Upper lobe of right lung (tissue), 1 donor: ENCODE results near the gene LYZL2. TPM values are rescaled to one million over a fixed set of nuclear protein-coding genes. Genes with fewer than 3 reads are reported as not detected.
"Not testable (repeated sequence)": the region's sequence is repeated elsewhere in the genome, so short reads cannot be mapped to it uniquely, and the experiment has no call there.

Experiments
- ATAC-seq: fragments of 200-7000 bp; cut with Tn5 transposase; one replicate; pipeline ENCODE4 v1.9.1; 2020; ENCODE audit warnings: mild to moderate bottlenecking, moderate library complexity
- DNase-seq: peaks from one replicate; pipeline ENCODE4 v3.0.0-alpha.2; 2020
- H3K27ac ChIP-seq: fragments of 200-600 bp; one replicate; pipeline ENCODE4 v1.8.0; 2022
- H3K27me3 ChIP-seq: fragments of 200-600 bp; one replicate; pipeline ENCODE4 v1.8.0; 2022; ENCODE audit warnings: mild to moderate bottlenecking
- H3K36me3 ChIP-seq: fragments of 200-600 bp; one replicate; pipeline ENCODE4 v1.8.0; 2022
- H3K4me1 ChIP-seq: fragments of 200-600 bp; one replicate; pipeline ENCODE4 v1.8.0; 2022
- H3K4me3 ChIP-seq: fragments of 200-600 bp; one replicate; pipeline ENCODE4 v1.8.0; 2022; ENCODE audit warnings: mild to moderate bottlenecking
- H3K9me3 ChIP-seq: fragments of 200-600 bp; one replicate; pipeline ENCODE4 v1.8.0; 2022
- CTCF ChIP-seq: fragments of 200-600 bp; IDR thresholded peaks from one replicate; pipeline ENCODE4 v1.8.0; 2022; ENCODE audit warnings: antibody characterized with exemption
- intact Hi-C: fragments of 100-400 bp; cut with DNase I; formaldehyde crosslinking; loops from one replicate; pipeline ENCODE4 v1.11.0; 2022
- total RNA-seq: library from RNA; stranded (reverse); fragmentation: NEBNext Ultra II Directional; extraction: Animal tissue kit (Norgen Biotek cat#: 25700); gene quantifications from one replicate; pipeline ENCODE4 v1.2.1, GENCODE V29; 2021
- donor health status: DM: no; HTN: yes; CAD: no; lungs with severe emphysema.

The LYZL2 gene
- total RNA-seq, 1 donor from 2014 or later = not detected

GRCh38 chr10:30617070-30617469, 12.5 kb downstream of the LYZL2 start:
- DNase-seq = no peak
- Histone ChIP-seq H3K36me3 (no peaks in the 10 kb centered on the region), H3K4me1 (no peaks in the 10 kb centered on the region), H3K27ac (no peak overlapping the region), H3K9me3 (no peaks in the 10 kb centered on the region), H3K4me3 (no peak overlapping the region), H3K27me3 (no peaks in the 10 kb centered on the region)
- TF ChIP-seq CTCF = no peak
- ATAC-seq = no peak
- intact Hi-C loops = no loop called here

DNA sequence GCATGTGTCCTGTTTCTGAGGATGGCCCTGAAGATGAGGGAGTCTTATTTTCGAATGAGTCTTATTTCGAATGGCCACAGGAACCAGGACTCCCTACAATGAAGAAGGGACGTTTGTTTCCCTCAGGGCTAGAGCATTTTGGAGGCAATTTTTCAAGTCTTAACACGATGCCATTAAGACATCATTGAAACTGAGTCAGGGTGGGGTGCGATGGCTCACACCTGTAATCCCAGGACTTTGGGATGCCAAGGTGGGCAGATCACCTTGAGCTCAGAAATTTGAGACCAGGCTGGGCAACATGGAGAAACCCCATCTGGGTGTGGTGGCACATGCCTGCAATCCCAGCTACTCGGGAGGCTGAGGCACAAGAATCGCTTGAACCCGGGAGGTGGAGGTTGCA, 18.5 kb downstream of the LYZL2 start:
- H3K4me1 ChIP-seq, H3K27ac ChIP-seq, ATAC-seq, H3K4me3 ChIP-seq, H3K27me3 ChIP-seq, H3K36me3 ChIP-seq, H3K9me3 ChIP-seq, DNase-seq, intact Hi-C loops: not testable (repeated sequence)

DNA sequence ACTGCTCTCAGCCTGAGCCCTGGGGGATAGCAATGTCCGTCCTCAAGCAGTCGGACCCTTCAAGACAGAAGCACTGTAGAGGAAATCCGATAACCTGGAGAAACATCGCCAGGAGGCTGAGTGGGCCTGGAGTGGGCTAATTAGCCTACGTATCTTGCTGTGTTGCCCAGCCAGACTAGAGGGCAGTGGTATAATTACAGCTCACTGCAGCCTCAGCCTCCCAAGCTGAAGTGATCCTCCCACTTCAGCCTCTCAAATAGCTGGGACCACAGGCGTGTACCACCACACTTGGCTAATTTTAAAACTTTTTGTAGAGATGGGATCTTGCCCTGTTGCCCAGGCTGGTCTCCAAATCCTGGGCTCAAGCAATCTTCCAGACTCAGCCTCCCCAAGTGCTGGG, 21.7 kb downstream of the LYZL2 start:
- Histone ChIP-seq H3K27me3 (no peaks in the 10 kb centered on the region), H3K4me3 (no peak overlapping the region), H3K4me1 (no peaks in the 10 kb centered on the region), H3K9me3 (no peaks in the 10 kb centered on the region), H3K36me3 (no peaks in the 10 kb centered on the region), H3K27ac (no peak overlapping the region)
- TF ChIP-seq CTCF = no peak
- ATAC-seq (no peak), DNase-seq (no peak)
- intact Hi-C loops = no loop called here

- no peak overlapping the region for H3K4me3 ChIP-seq
- intact Hi-C loops = no loop called here
- no peaks in the 10 kb centered on the region for H3K27me3 ChIP-seq
- H3K36me3 ChIP-seq = no peaks in the 10 kb centered on the region
- H3K9me3 ChIP-seq = no peaks in the 10 kb centered on the region
- TF ChIP-seq CTCF = no peak
- no peak overlapping the region for H3K27ac ChIP-seq
- no peak for DNase-seq
- ATAC-seq = no peak
- H3K4me1 ChIP-seq = no peaks in the 10 kb centered on the region
Measured at GRCh38 chr10:30606313-30606712, 23.2 kb downstream of the LYZL2 start.

- intact Hi-C loops, DNase-seq: not testable (repeated sequence)
- peak; percentile 71 for ATAC-seq
Measured at GRCh38 chr10:30605341-30606121, 24.0 kb downstream of the LYZL2 start.

DNA sequence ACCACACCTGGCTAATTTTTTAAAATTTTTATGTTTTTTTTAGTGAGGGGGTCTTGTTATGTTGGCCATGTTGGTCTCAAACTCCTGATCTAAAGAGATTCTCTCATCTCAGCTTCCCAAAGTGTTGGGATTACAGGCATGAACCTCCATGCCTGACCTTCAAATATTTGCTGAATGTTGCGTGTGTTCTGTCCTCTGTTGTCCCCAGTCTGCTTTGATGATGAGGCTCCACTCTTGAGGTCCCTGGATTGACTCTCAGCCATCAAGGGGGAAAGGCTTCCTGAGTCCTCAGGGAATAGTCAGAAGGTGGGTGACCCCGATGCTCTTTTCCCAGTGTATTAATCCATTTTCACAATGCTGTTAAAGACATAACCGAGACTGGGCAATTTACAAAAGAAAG, 26.0 kb downstream of the LYZL2 start:
- H3K4me3 ChIP-seq = no peak overlapping the region
- ATAC-seq (no peak), DNase-seq (no peak)
- no peaks in the 10 kb centered on the region for H3K27me3 ChIP-seq
- H3K4me1 ChIP-seq = no peaks in the 10 kb centered on the region
- no peak overlapping the region for H3K27ac ChIP-seq
- no peak for TF ChIP-seq CTCF
- H3K36me3 ChIP-seq = no peaks in the 10 kb centered on the region
- no peaks in the 10 kb centered on the region for H3K9me3 ChIP-seq
- intact Hi-C loops = no loop called here

More at GRCh38 chr10:30605341-30606121, 24.0 kb downstream of the LYZL2 start:
- not testable (repeated sequence) for H3K36me3 ChIP-seq, H3K4me1 ChIP-seq, H3K27me3 ChIP-seq, H3K27ac ChIP-seq, H3K4me3 ChIP-seq, H3K9me3 ChIP-seq

GRCh38 chr10:30602747-30603146, 26.8 kb downstream of the LYZL2 start:
- Histone ChIP-seq H3K9me3 (no peaks in the 10 kb centered on the region), H3K36me3 (no peaks in the 10 kb centered on the region), H3K4me1 (no peaks in the 10 kb centered on the region), H3K27me3 (no peaks in the 10 kb centered on the region), H3K4me3 (no peak overlapping the region), H3K27ac (no peak overlapping the region)
- intact Hi-C loops = no loop called here
- DNase-seq = no peak
- no peak for ATAC-seq
- TF ChIP-seq CTCF = no peak
